Stimulated activated CD4-positive, alpha-beta T cell treated with anti-CD3 and anti-CD28 coated beads, Interleukin-12 subunit alpha, Interleukin-12 subunit beta, amount 100 ng/mL, for 4 hours (primary cell): ENCODE measurements around the gene YEATS4.

Experiments
- DNase-seq: peaks from one replicate; pipeline ENCODE4 v3.0.0-alpha.2; 2020

Gene YEATS4

DNA sequence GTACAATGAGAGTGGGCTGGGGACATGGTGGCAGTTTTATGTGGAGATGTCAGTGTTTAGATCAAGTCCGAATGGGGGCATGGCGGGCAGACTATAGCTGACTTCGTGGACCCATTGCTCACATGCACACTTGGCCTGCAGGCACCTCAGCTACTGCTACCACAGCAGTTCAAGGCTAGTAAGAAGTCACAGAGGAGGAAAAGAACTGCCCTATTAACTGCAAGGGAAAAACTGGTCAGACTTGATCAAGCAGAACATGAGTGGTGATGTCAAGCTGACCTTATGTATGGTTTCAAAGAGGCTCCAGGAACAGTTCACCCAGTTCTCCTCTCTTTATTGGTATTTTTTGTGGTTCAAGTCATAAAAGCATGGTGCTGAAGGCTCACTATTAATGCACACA is 80.5 kb downstream of the YEATS4 start:
- DNase-seq, result no peak
